Measurements from ENCODE around the gene BRD9. TPM values are rescaled to one million over a fixed set of nuclear protein-coding genes. Genes with fewer than 3 reads are reported as not detected.

Gene BRD9
- total RNA-seq, 4 donors from 2014 or later = 29.6 to 91.3 (median 37.9) TPM

GRCh38 chr5:933251-933861, 40.8 kb upstream of the BRD9 start:
- Histone ChIP-seq H3K27ac (peak overlapping the region in 3 of 4 donors; percentile 9 to 30 (median 17)), H3K4me1 (no peaks in the 10 kb centered on the region), H3K36me3 (no peaks in the 10 kb centered on the region), H3K9me3 (no peaks in the 10 kb centered on the region), H3K4me3 (no peak overlapping the region), H3K27me3 (no peaks in the 10 kb centered on the region)
- 63 to 74% methylated on average over 3 of the region's 3 CpGs for WGBS, 2 donors (ENCODE audit: low coverage in 1 of 2)
- in situ Hi-C loops (cut with MboI; ENCODE audit: low pct_ligation_motif_present in 1 of 4, low pct_unique_long_range_greater_than_20kb in 1 of 4, low sequenced_read_pairs in 3 of 4) = loop anchor here (25.0 kb wide), 2 partner anchors 204 to 229 kb away; no protein-coding TSS in a partner anchor
- TF ChIP-seq POLR2A (IDR thresholded peaks at IDR 0.05) (no peak), POLR2AphosphoS5 (IDR thresholded peaks at IDR 0.05) (no peak)
- intact Hi-C loops (cut with DNase I; ENCODE audit: low total_unique reads) = no loop called here
- no peak for DNase-seq

GRCh38 chr5:932628-933250, 40.1 kb upstream of the BRD9 start:
- 20 to 48% methylated on average over 1 to 4 of the region's 4 CpGs for WGBS, 2 donors (ENCODE audit: low coverage in 1 of 2)
- Histone ChIP-seq H3K36me3 (no peaks in the 10 kb centered on the region), H3K27me3 (no peaks in the 10 kb centered on the region), H3K9me3 (no peaks in the 10 kb centered on the region), H3K4me3 (no peak overlapping the region), H3K27ac (peak overlapping the region; percentile 9 to 34 (median 24)), H3K4me1 (no peaks in the 10 kb centered on the region)
- DNase-seq = no peak
- in situ Hi-C loops (cut with MboI; ENCODE audit: low pct_ligation_motif_present in 1 of 4, low pct_unique_long_range_greater_than_20kb in 1 of 4, low sequenced_read_pairs in 3 of 4) (loop anchor here (25.0 kb wide), 2 partner anchors 205 to 230 kb away; no protein-coding TSS in a partner anchor), intact Hi-C loops (cut with DNase I; ENCODE audit: low total_unique reads) (no loop called here)
- TF ChIP-seq CTCF (IDR thresholded peaks at IDR 0.05) = no peak
- no peak for TF ChIP-seq POLR2AphosphoS5 (IDR thresholded peaks at IDR 0.05)
- TF ChIP-seq EP300 (IDR thresholded peaks at IDR 0.05; ENCODE audit: low read depth) = no peak
- no peak for TF ChIP-seq POLR2A (IDR thresholded peaks at IDR 0.05)

- TF ChIP-seq CTCF (IDR thresholded peaks at IDR 0.05) (no peak), POLR2AphosphoS5 (IDR thresholded peaks at IDR 0.05) (no peak), EP300 (IDR thresholded peaks at IDR 0.05; ENCODE audit: low read depth) (no peak), POLR2A (IDR thresholded peaks at IDR 0.05) (no peak)
- H3K27me3 ChIP-seq = peaks cover 1% of the 10 kb centered on the region
- no peak for DNase-seq
- in situ Hi-C loops (cut with MboI; ENCODE audit: low pct_ligation_motif_present in 1 of 4, low pct_unique_long_range_greater_than_20kb in 1 of 4, low sequenced_read_pairs in 3 of 4) (loop anchor here (25.0 kb wide), 2 partner anchors 205 to 230 kb away; no protein-coding TSS in a partner anchor), intact Hi-C loops (cut with DNase I; ENCODE audit: low total_unique reads) (no loop called here)
- no peaks in the 10 kb centered on the region for H3K36me3 ChIP-seq
- no peaks in the 10 kb centered on the region for H3K9me3 ChIP-seq
- H3K4me1 ChIP-seq = no peaks in the 10 kb centered on the region
- H3K27ac ChIP-seq = peak overlapping the region; percentile 9 to 34 (median 18)
- H3K4me3 ChIP-seq = no peak overlapping the region
- WGBS, 2 donors (ENCODE audit: low coverage in 1 of 2) = 82% methylated on average over 8 of the region's 8 CpGs; no CpG with 5 or more reads in 1 of the 2 donors
These were observed 39.6 kb upstream of the BRD9 start for GRCh38 chr5:932151-932627.

- H3K27me3 ChIP-seq = peaks cover 6% of the 10 kb centered on the region
- H3K27ac ChIP-seq = peak overlapping the region in 1 of 4 donors; percentile 34
- peaks cover 0 to 4% (median 4%) of the 10 kb centered on the region in 4 donors for H3K4me1 ChIP-seq
- no peak overlapping the region for H3K4me3 ChIP-seq
- H3K36me3 ChIP-seq = no peaks in the 10 kb centered on the region
- no peaks in the 10 kb centered on the region for H3K9me3 ChIP-seq
- WGBS, 2 donors (ENCODE audit: low coverage in 1 of 2) = 69 to 86% methylated on average over 5 to 13 of the region's 13 CpGs
- intact Hi-C loops (cut with DNase I; ENCODE audit: low total_unique reads) = no loop called here
- TF ChIP-seq CTCF (IDR thresholded peaks at IDR 0.05) = no peak
- TF ChIP-seq EP300 (IDR thresholded peaks at IDR 0.05; ENCODE audit: low read depth) = no peak
- no peak for TF ChIP-seq POLR2A (IDR thresholded peaks at IDR 0.05)
- no peak for TF ChIP-seq POLR2AphosphoS5 (IDR thresholded peaks at IDR 0.05)
- no peak for DNase-seq
- in situ Hi-C loops (cut with MboI; ENCODE audit: low pct_ligation_motif_present in 1 of 4, low pct_unique_long_range_greater_than_20kb in 1 of 4, low sequenced_read_pairs in 3 of 4) = loop anchor here (25.0 kb wide), 2 partner anchors 206 to 231 kb away; no protein-coding TSS in a partner anchor
These were observed 39.1 kb upstream of the BRD9 start for GRCh38 chr5:931570-932145.

Measured in transverse colon (tissue), 4 donors.